Gastrocnemius medialis (tissue), 4 donors: ENCODE measurements around the gene DBN1. TPM values are rescaled to one million over a fixed set of nuclear protein-coding genes. Genes with fewer than 3 reads are reported as not detected.

Source experiments
- ATAC-seq, 2 donors: fragments of 150-250 bp; one replicate each; pipeline ENCODE4 v1.9.1; 2016
- DNase-seq, 2 donors: peaks; one replicate each; pipeline ENCODE4 v3.0.0-alpha.2; 2019
- H3K27ac ChIP-seq, 4 donors: fragments of 200-600 bp; sonication (generic); 1 replicate in 1 of 4; 2 replicates in 3 of 4; pipeline ENCODE4 v1.5.1; 2016 to 2018; ENCODE audit warnings: mild to moderate bottlenecking in 2 of 4, moderate library complexity in 1 of 4
- H3K27me3 ChIP-seq, 3 donors: fragments of 200-600 bp; sonication (generic) in 2 of 3; 1 replicate in 1 of 3; 2 replicates in 2 of 3; pipeline versions ENCODE4 v1.5.1 to v1.6.0; 2016 to 2019; ENCODE audit warnings: mild to moderate bottlenecking in 1 of 3, moderate library complexity in 1 of 3
- H3K36me3 ChIP-seq, 2 donors: fragments of 200-600 bp; sonication (generic) in 1 of 2; one replicate each; pipeline ENCODE4 v1.5.1; 2017 to 2018
- H3K4me1 ChIP-seq, 2 donors: fragments of 200-600 bp; sonication (generic) in 1 of 2; one replicate each; pipeline ENCODE4 v1.5.1; 2016 to 2017; ENCODE audit warnings: mild to moderate bottlenecking in 2 of 2
- H3K4me3 ChIP-seq, 4 donors: fragments of 200-600 bp; sonication (generic) in 3 of 4; 1 replicate in 1 of 4; 2 replicates in 3 of 4; pipeline ENCODE4 v1.5.1; 2016 to 2019; ENCODE audit warnings: mild to moderate bottlenecking in 2 of 4
- H3K9me3 ChIP-seq, 3 donors: fragments of 200-600 bp; sonication (generic) in 2 of 3; 1 replicate in 1 of 3; 2 replicates in 2 of 3; pipeline ENCODE4 v1.5.1; 2016 to 2019
- CTCF ChIP-seq, 5 experiments: fragments of 450-650 bp in 3 of 5; fragments of 200-600 bp in 2 of 5; sonication (generic) in 2 of 5; IDR thresholded peaks in 4 of 5; conservative IDR thresholded peaks in 1 of 5; 1 replicate in 4 of 5; 2 replicates in 1 of 5; pipeline ENCODE4 v1.5.1; 2016 to 2019; ENCODE audit warnings: antibody characterized with exemption in 5 of 5, mild to moderate bottlenecking in 3 of 5, moderate library complexity in 3 of 5
- POLR2A ChIP-seq, 2 donors: fragments of 450-650 bp; IDR thresholded peaks; one replicate each; pipeline ENCODE4 v1.6.1; 2017; ENCODE audit warnings: antibody characterized with exemption in 2 of 2, mild to moderate bottlenecking in 2 of 2, moderate library complexity in 2 of 2
- in situ Hi-C, 4 donors: fragments of 200-750 bp; cut with MboI; loops; one replicate each; pipeline versions ENCODE4 v1.15.0 to v1.8.0; 2017; ENCODE audit warnings: low sequenced_read_pairs in 4 of 4
- intact Hi-C: fragments of 100-400 bp; cut with DNase I; formaldehyde crosslinking; loops from one replicate; pipeline ENCODE4 v1.15.1; 2023; ENCODE audit warnings: low total_unique reads
- total RNA-seq, 4 donors: library from RNA; depleted of rRNA; stranded (reverse); fragments of >200 nt; gene quantifications; one replicate each; pipeline versions ENCODE4 v1.1.0 to v1.2.3, GENCODE V29; 2016

The DBN1 gene
- total RNA-seq, 4 donors from 2014 or later: 16.3 to 27.5 (median 23.2) TPM

- Histone ChIP-seq H3K27ac (no peak overlapping the region), H3K4me3 (no peak overlapping the region), H3K27me3 (peaks cover 0 to 23% (median 21%) of the 10 kb centered on the region in 3 donors), H3K36me3 (peaks cover 0 to 11% of the 10 kb centered on the region in 2 donors), H3K9me3 (no peaks in the 10 kb centered on the region), H3K4me1 (peaks cover 12 to 19% of the 10 kb centered on the region in 2 donors)
- intact Hi-C loops: no loop called here
- in situ Hi-C loops: loop anchor here in 1 of 4 donors (10.0 kb wide), 1 partner anchor 50 kb away; no protein-coding TSS in a partner anchor
- no peak for TF ChIP-seq CTCF (IDR thresholded peaks at IDR 0.05 in 4 of 5, conservative IDR thresholded peaks at IDR 0.05 in 1 of 5)
- no peak for TF ChIP-seq POLR2A (IDR thresholded peaks at IDR 0.05)
- no peak for DNase-seq
- no peak for ATAC-seq
Measured at GRCh38 chr5:177444106-177445051, 29.1 kb downstream of the DBN1 start.

GRCh38 chr5:177443144-177443983 is 30.1 kb downstream of the DBN1 start:
- Histone ChIP-seq H3K27me3 (peaks cover 0 to 13% (median 13%) of the 10 kb centered on the region in 3 donors), H3K27ac (no peak overlapping the region), H3K9me3 (no peaks in the 10 kb centered on the region), H3K36me3 (peaks cover 0 to 11% of the 10 kb centered on the region in 2 donors), H3K4me3 (no peak overlapping the region), H3K4me1 (peaks cover 12 to 19% of the 10 kb centered on the region in 2 donors)
- in situ Hi-C loops: loop anchor here in 1 of 4 donors (10.0 kb wide), 1 partner anchor 49 kb away; no protein-coding TSS in a partner anchor
- no peak for TF ChIP-seq POLR2A (IDR thresholded peaks at IDR 0.05)
- TF ChIP-seq CTCF (IDR thresholded peaks at IDR 0.05 in 4 of 5, conservative IDR thresholded peaks at IDR 0.05 in 1 of 5): no peak
- DNase-seq (no peak), ATAC-seq (no peak)
- intact Hi-C loops: no loop called here

GRCh38 chr5:177442066-177442826 is 31.2 kb downstream of the DBN1 start:
- DNase-seq (no peak), ATAC-seq (no peak)
- H3K27me3 ChIP-seq: peaks cover 0 to 3% (median 1%) of the 10 kb centered on the region in 3 donors
- intact Hi-C loops: no loop called here
- H3K27ac ChIP-seq: no peak overlapping the region
- H3K4me1 ChIP-seq: peaks cover 6 to 10% of the 10 kb centered on the region in 2 donors
- H3K36me3 ChIP-seq: peaks cover 0 to 18% of the 10 kb centered on the region in 2 donors
- H3K9me3 ChIP-seq: no peaks in the 10 kb centered on the region
- no peak for TF ChIP-seq POLR2A (IDR thresholded peaks at IDR 0.05)
- no peak overlapping the region for H3K4me3 ChIP-seq
- in situ Hi-C loops: loop anchor here in 1 of 4 donors (10.0 kb wide), 1 partner anchor 47 kb away; no protein-coding TSS in a partner anchor

DNA sequence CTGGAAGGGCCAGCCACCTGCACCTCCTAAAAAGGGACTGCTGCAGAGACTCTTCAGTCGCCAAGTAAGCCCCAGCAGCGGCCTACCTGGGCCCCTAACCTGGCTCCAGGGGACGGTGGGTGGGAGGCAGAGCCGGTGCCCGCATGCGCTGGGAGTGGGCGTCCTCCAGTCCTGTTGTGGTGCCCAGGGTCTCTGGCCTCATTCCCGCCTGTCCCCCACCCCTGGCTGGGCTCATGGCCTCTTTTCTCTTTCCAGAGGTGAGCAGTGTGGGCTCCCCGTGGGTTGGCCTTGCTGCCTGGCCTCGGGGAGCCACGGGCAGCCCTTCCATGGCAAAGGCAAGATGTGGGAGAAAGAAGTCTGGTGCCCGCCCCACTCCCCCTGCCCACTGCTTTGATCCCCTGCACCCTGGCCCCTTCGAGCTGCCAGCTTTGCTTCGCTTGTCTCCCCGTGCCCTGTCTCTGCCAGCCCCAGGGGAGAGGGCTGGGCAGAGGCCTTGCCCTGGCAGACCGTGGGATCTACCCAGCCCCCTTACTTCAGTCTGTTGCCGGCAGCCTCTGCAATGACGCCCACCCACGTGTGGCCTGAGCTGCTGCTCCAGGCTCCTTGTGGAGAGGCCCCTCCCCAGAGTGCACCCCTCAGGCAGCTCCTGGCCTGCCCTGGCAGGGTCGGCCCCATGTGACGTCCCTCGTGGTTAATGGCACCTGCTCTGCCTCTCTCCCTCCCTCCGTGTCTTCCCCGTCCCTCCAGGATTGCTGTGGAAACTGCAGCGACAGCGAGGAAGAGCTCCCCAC is 32.2 kb downstream of the DBN1 start:
- no peaks in the 10 kb centered on the region for H3K27me3 ChIP-seq
- DNase-seq (no peak), ATAC-seq (no peak)
- peaks cover 5% of the 10 kb centered on the region in 2 donors for H3K4me1 ChIP-seq
- H3K36me3 ChIP-seq: peaks cover 0 to 25% of the 10 kb centered on the region in 2 donors
- intact Hi-C loops: no loop called here
- H3K27ac ChIP-seq: no peak overlapping the region
- H3K9me3 ChIP-seq: no peaks in the 10 kb centered on the region
- no peak for TF ChIP-seq POLR2A (IDR thresholded peaks at IDR 0.05)
- in situ Hi-C loops: loop anchor here in 1 of 4 donors (10.0 kb wide), 1 partner anchor 46 kb away; no protein-coding TSS in a partner anchor
- no peak overlapping the region for H3K4me3 ChIP-seq
